Cardiac fibroblast (primary cell): ENCODE results near the gene HTRA1.

ENCODE experiments used
- DNase-seq, 2 donors: peaks; one replicate each; pipeline versions ENCODE4 v3.0.0 to v3.0.0-alpha.2; 2010; ENCODE audit warnings: low read depth in 2 of 2
- H3K4me3 ChIP-seq, 2 donors: replicated peaks in 1 of 2; 1 replicate in 1 of 2; 2 replicates in 1 of 2; pipeline ENCODE4 v1.5.1; 2011; ENCODE audit warnings: low read depth in 2 of 2, low read length in 2 of 2, mild to moderate bottlenecking in 2 of 2, moderate library complexity in 1 of 2
- CTCF ChIP-seq: IDR thresholded peaks from one replicate; pipeline ENCODE4 v1.5.1; 2011; ENCODE audit warnings: low read depth, mild to moderate bottlenecking, low read length, inconsistent platforms

The HTRA1 gene

GRCh38 chr10:122543676-122544445 is 82.5 kb downstream of the HTRA1 start:
- H3K4me3 ChIP-seq: no peak overlapping the region
- no peak for DNase-seq
- no peak for TF ChIP-seq CTCF

GRCh38 chr10:122544493-122544892 is 83.1 kb downstream of the HTRA1 start:
- no peak for DNase-seq
- no peak for TF ChIP-seq CTCF
- H3K4me3 ChIP-seq: no peak overlapping the region

GRCh38 chr10:122546242-122546641 is 84.9 kb downstream of the HTRA1 start:
- no peak for DNase-seq
- H3K4me3 ChIP-seq: no peak overlapping the region
- no peak for TF ChIP-seq CTCF

- no peak for TF ChIP-seq CTCF
- H3K4me3 ChIP-seq: no peak overlapping the region
- no peak for DNase-seq
Measured at GRCh38 chr10:122548407-122549085, 87.2 kb downstream of the HTRA1 start.

- no peak for TF ChIP-seq CTCF
- H3K4me3 ChIP-seq: no peak overlapping the region
Measured at GRCh38 chr10:122549636-122550035, 88.3 kb downstream of the HTRA1 start.

GRCh38 chr10:122550427-122550826 is 89.1 kb downstream of the HTRA1 start:
- no peak for TF ChIP-seq CTCF
- no peak for DNase-seq
- no peak overlapping the region for H3K4me3 ChIP-seq

More at GRCh38 chr10:122549636-122550035, 88.3 kb downstream of the HTRA1 start:
- no peak for DNase-seq

GRCh38 chr10:122550983-122551382 is 89.6 kb downstream of the HTRA1 start:
- no peak for DNase-seq
- no peak overlapping the region for H3K4me3 ChIP-seq
- TF ChIP-seq CTCF: no peak
